HG02759 (cell line): ENCODE measurements around the gene PHLPP1.

ENCODE experiments used
- ATAC-seq: cut with Tn5 transposase; IDR thresholded peaks from one replicate; pipeline ENCODE4 v1.9.1; 2021; ENCODE audit warnings: mild to moderate bottlenecking, moderate library complexity; ENCODE audit not compliant: unreplicated experiment

Gene PHLPP1

GRCh38 chr18:62842898-62843297 is 127.6 kb downstream of the PHLPP1 start:
- ATAC-seq: no peak

- ATAC-seq: peak; percentile 72
Measured at GRCh38 chr18:62844850-62845643, 129.7 kb downstream of the PHLPP1 start.

GRCh38 chr18:62846313-62846712 is 131.0 kb downstream of the PHLPP1 start:
- ATAC-seq: no peak

GRCh38 chr18:62847081-62847480 is 131.7 kb downstream of the PHLPP1 start:
- no peak for ATAC-seq

GRCh38 chr18:62848946-62849345 is 133.6 kb downstream of the PHLPP1 start:
- ATAC-seq: no peak

- ATAC-seq: no peak
Measured at GRCh38 chr18:62850619-62851306, 135.4 kb downstream of the PHLPP1 start.

GRCh38 chr18:62852851-62853250 is 137.5 kb downstream of the PHLPP1 start:
- ATAC-seq: no peak

GRCh38 chr18:62856294-62856693 is 141.0 kb downstream of the PHLPP1 start:
- no peak for ATAC-seq

GRCh38 chr18:62857263-62857976 is 142.1 kb downstream of the PHLPP1 start:
- ATAC-seq: no peak

GRCh38 chr18:62860062-62860461 is 144.7 kb downstream of the PHLPP1 start:
- no peak for ATAC-seq

GRCh38 chr18:62862466-62862865 is 147.1 kb downstream of the PHLPP1 start:
- ATAC-seq: no peak

- ATAC-seq: no peak
Measured at GRCh38 chr18:62863579-62864001, 148.2 kb downstream of the PHLPP1 start.

- no peak for ATAC-seq
Measured at GRCh38 chr18:62865498-62865897, 150.2 kb downstream of the PHLPP1 start.

GRCh38 chr18:62867534-62867933 is 152.2 kb downstream of the PHLPP1 start:
- no peak for ATAC-seq

GRCh38 chr18:62868645-62869044 is 153.3 kb downstream of the PHLPP1 start:
- ATAC-seq: no peak

- ATAC-seq: no peak
Measured at GRCh38 chr18:62870643-62871042, 155.3 kb downstream of the PHLPP1 start.

GRCh38 chr18:62875323-62875722 is 160.0 kb downstream of the PHLPP1 start:
- no peak for ATAC-seq

GRCh38 chr18:62876111-62876510 is 160.8 kb downstream of the PHLPP1 start:
- no peak for ATAC-seq

GRCh38 chr18:62876828-62877227 is 161.5 kb downstream of the PHLPP1 start:
- no peak for ATAC-seq

GRCh38 chr18:62877411-62878221 is 162.3 kb downstream of the PHLPP1 start:
- ATAC-seq: no peak

- no peak for ATAC-seq
Measured at GRCh38 chr18:62878305-62878704, 163.0 kb downstream of the PHLPP1 start.
